ENCODE results near the gene ATP2B2.

The ATP2B2 gene

DNA sequence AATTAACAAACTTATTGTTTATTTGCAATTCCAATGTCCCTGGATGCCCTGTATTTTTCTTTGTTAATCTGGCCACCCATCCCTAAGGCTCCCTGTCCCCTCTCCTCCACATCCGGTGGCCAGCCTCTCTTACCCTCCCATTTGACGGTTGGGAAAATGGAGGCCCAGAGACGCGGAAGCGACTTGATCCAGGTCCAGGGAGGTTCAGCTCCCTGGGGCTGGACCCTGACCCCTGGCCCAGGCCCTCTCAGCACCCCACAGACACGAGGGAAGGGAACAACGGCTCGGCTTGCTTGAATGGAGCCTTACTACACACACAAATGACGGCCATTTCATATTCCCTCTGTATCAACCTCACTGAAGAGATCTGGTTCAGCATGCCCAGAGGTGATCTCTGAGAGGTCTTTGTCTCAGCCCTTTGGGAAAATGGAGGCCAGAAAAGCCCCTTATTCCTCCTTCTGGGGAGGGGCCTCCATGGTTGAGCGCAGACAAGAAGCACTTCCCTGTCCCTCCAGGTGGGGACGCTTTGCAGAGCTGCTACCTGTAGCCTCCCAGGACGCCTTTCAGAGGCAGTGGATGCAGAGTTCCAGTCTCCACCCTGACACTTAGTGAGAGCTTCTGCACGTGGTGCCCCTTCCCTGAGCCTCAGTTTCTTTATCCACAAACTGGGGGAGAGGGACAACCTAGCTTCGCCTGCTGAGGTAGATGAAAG lies 82.1 kb downstream of the ATP2B2 start:
- DNase-seq: no peak

GRCh38 chr3:10421996-10422395 lies 83.4 kb downstream of the ATP2B2 start:
- no peak for DNase-seq

GRCh38 chr3:10420745-10421475 lies 84.5 kb downstream of the ATP2B2 start:
- DNase-seq: no peak

- DNase-seq: no peak
Observed at GRCh38 chr3:10419637-10420232, 85.7 kb downstream of the ATP2B2 start.

DNA sequence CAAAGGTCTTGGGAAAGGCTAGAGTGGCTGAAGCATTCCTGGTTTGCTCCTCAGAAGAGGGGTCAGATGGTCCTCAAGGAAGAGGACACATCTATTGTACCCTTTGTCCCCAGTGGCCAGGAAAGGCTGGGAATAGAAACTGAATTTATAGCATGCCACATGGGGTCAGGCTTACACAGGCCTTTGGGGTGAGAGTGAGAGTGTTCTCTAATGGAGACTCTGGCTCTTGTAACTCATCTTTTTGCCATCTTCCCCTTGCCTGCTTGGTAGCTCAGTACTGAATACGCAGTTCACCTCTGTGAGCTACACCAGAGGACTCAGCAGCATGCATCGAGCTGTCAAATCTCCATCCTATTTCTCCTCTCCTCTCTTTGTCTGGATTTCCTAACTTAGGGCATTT lies 87.5 kb downstream of the ATP2B2 start:
- peak; percentile 36 for DNase-seq

DNA sequence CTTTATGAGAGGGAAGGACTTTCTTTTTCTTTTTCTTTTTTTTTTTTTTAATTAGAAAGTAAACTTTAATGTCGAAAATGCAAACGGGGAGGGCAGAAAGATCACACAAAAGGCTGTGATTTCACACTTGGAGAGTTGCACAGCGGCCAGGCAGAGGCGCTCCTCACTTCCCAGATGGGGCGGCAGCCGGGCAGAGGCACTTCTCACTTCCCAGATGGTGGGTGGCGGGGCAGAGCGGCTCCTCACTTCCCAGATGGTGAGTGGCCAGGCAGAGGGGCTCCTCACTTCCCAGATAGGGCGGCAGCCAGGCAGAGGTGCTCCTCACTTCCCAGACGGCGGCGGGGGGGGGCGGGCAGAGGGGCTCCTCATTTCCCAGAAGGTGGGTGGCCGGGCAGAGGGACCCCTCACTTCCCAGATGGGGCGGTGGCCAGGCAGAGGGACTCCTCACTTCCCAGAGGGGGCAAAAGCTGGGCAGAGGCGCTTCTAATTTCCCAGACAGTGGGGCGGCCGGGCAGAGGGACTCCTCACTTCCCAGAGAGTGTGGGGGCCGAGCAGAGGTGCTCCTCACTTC lies 88.6 kb downstream of the ATP2B2 start:
- DNase-seq: no peak

- DNase-seq: no peak
Observed at GRCh38 chr3:10413041-10413440, 92.3 kb downstream of the ATP2B2 start.

- DNase-seq: no peak
Observed at GRCh38 chr3:10411598-10412332, 93.6 kb downstream of the ATP2B2 start.

DNA sequence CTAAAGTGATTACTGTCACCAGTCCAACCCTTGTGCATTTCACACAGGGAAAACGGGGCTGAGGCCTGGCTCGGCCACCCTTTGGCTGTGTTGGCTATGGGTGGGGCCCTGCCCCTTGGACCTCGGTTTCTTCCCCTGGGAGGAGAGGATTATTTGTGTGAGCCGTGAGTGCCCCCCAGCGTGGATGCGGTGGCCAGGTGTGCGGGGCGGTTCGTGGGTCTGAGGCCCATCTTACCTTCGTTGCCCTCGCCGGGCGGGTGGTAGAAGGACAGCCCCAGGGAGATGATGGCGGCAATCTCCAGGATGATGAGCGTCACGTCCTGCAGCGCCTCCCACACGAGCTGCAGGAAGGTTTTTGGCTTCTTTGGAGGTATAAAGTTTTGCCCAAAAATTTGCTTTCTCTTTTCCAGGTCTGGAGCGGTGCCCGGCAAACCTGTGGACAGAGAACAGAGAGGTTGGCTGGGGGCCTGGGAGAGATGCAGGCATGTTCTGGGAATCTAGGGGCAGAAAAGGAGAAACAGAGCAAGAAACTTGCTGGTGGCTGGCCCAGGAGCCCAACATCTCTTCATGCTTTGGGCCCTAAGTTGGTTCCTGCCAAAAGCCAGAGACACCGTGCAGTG lies 94.9 kb downstream of the ATP2B2 start:
- no peak for DNase-seq

DNA sequence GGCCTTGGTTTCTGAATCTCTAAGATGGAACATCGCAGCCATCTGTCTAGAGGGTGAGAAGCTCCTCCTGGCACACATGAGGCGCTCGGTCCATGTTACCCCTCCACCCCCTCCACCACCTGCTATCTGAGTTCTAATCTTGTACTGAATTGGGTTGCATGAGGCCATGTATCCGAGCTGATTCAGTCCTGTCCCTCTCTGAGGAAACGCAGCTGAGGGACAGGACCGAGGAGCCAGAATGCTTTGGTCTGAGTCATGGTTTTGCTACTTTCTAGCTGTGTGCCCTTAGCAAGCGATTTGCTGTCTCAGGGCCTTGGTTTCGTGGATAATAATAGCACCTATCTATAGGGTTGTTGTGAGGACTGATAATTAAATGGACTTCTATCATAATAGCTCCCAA lies 96.7 kb downstream of the ATP2B2 start:
- no peak for DNase-seq

DNA sequence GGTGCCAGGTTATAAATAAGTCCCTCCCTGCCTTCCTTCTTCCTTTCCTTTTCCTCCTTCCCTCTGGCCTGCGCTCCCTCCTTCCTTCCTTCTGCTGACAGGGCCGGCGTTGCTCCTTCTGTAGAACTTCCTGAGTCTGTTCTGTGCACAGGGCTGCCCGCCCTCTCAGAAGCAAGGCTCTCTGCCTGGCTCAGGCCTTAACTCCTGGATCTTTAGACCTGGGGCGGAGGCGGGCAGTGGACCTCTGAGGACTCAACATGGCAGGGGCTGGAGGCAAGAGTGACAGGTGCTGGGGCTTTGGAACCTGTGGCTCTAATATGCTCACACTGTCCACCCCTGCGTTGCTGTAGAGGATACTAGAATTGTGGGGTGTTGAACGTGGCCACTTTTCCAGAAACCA lies 98.0 kb downstream of the ATP2B2 start:
- DNase-seq: no peak

GRCh38 chr3:10406414-10406813 lies 99.0 kb downstream of the ATP2B2 start:
- no peak for DNase-seq

- DNase-seq: no peak
Observed at GRCh38 chr3:10405816-10406215, 99.6 kb downstream of the ATP2B2 start.

DNA sequence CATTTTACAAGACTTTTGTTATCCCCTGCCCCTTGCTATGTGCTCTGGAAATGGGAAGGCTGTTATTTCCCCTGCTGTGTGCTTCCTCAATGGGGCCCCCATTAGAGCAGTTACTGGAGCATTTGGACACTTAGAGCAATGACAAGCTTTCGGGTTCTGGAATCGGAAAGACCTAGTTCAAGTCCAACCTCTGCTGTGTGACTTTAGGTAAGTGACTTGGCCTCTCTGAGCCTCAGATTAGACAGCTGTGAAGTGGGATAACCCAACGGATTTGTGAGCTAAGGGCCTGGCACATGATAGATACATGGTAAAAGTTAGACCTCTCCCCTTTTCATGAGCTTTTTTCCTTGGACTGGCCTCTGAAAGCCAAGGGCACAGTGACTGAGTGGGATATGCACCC lies 100.5 kb downstream of the ATP2B2 start:
- DNase-seq: no peak

- no peak for DNase-seq
Observed at GRCh38 chr3:10404377-10404776, 101.0 kb downstream of the ATP2B2 start.

GRCh38 chr3:10401990-10402761 lies 103.2 kb downstream of the ATP2B2 start:
- DNase-seq: no peak

GRCh38 chr3:10400749-10401495 lies 104.5 kb downstream of the ATP2B2 start:
- DNase-seq: no peak

DNA sequence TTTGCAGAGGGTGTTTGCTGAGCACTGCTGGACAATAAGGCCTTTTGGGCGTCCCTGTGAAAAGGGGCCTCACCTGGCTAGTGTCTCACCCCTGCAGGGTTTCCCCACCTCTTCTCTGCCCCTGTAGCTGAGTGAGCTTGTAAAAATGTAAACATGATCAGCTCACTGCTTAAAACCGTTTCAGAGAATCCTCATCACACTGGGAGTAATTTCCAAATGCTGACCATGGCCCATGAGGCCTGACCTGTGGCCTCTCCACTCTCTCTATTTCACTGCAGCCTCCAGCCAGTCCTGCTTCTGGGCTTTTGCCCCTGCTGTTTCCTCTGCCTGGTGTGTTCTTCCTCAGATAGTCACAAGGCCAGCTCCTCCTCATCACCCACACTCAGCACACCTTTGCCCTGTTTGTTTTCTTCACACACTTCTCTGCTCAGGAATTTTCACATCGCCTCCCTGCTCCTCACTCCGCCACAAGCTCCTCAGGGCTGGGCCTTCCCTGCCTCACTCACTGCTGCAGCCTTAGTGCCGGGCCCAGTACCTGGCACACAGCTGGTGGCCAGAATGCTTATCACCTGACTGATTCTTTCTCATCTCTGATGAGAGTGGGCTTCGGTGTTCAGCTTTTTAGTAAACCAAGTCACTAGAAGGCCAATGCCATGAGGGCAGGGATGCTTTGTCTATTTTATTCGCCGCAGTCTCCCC lies 105.2 kb downstream of the ATP2B2 start:
- no peak for DNase-seq

DNA sequence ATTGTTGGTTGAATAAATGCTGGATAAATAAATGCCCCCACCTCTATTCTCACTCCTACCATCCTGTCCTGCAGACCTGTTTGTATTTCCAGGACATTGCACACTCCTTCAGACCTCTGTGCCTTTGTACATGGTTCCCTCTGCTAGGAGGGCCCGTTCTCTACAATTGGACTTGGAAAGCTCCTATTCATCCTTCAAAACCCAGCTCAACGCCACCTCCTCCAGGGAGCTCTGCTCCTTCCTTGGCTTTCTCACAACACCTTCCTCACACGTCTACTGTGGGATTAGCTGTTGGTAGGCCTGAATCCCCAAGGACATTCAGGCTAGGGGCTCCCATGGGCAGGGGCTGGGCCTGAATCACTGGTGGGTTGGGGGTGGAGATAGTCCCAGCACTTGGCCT lies 105.8 kb downstream of the ATP2B2 start:
- no peak for DNase-seq

- no peak for DNase-seq
Observed at GRCh38 chr3:10398341-10398740, 107.0 kb downstream of the ATP2B2 start.

DNA sequence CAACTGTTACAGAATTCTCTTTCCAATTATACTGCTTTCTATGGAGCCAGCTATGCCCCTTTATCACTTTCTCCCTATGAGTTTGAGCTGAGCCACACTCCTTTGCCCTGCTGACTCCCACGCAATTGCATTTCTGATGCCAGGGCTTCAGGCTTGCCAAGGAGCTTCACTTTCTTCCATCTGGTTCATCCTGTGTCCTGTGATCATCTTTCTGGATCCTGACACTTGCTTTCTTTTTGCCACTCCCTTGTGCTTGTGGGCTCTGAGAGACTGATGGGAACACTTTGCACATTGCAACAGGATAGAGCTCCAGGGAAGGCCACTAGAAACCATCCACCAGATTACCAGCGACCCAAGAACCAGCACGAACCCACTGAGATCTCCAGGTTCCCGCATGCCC lies 107.5 kb downstream of the ATP2B2 start:
- DNase-seq: no peak

Data from suppressor macrophage treated with lipopolysaccharide for 4 hours (primary cell).